GM19240 (cell line): ENCODE results near the gene MPRIP.

Source experiments
- DNase-seq: peaks from one replicate; pipeline ENCODE4 v3.0.0; 2011; ENCODE audit warnings: low spot score; ENCODE audit not compliant: insufficient read length

Gene MPRIP

DNA sequence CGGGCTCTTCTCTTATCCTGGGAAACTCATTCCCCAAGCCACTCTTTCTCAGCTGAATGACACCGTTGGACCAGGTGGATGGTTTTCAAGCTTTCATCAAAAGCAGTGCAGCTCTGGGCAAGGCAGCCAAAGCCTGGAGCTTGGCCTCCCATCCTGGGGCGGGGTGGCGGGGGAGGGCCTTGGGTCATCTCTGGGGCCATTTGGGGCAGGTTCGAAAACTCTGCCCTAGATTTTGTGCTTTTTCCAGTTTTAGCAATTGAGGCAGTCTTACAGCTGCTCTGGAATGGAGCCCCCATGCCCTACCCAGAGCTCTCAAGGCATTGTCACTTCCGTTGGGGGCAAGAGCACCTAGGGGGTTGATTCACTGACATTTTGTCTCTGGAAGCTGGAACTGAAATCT, 9.1 kb downstream of the MPRIP start:
- no peak for DNase-seq

DNA sequence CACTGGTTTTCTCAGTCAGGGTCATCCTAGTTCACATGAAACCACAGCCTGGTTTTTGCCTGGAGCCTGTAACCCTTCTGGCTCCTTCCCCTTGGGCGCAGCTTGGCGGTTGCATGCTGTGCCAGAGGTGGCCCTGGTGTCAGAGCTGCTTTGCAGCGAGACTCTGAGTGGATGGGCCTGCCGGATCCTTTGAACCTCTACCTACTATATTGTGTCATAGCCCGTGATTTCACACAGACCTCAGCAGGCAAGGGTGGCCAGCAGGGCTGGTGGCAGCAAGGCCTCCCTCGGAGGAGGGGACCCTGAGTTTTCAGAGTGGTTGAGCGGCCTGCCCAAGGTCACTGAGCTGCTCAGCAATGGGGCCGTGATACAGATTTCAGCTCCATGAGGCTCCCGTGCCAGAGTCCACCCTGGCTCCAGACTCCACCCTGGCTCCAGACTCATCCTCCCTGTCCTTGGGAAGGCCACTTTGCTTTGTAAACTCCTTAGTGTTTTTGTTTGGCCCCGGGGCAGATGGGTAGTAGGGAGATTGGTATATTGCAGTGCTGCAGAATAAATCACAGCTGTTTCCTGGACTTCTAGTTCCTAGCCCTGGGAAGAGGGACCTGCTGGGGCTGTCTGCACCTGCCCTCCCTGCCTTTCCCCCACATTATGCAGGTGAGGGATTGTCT, 9.7 kb downstream of the MPRIP start:
- no peak for DNase-seq

DNA sequence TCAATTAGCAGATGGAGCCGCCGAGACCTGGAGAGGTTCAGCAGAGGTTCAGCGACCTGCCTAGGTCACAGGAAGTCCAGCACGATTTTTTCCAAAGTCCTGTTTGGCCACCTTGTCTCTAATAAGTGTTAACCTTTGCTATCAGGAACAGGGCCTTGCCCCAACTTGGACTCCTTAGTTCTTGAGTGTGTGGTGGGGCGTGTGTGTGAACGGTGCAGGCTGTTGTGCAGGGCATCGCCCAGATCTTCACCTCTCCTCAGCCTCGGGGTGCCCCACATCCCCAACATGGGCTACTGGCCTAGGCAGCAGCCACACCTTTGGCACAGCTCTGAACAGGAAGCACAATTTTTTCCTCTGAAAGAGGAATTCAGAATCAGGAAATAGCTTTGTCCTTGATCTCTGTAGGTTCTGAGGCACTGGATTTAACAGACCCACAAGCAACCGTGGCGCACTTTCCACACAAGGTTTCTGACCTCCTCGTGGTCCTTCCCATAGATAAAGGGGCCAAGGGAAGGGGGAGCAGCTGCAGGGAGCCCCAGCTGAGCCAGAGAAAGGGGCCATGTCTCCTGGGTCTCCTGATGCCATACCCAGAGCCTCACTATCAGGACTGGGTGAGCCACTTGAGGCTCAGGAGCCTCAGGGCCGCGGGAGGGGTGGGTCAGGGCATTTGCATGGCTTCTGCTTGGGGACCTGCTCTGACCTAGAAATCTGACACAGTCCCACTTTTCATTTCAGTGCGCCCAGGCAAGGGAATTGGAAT, 10.4 kb downstream of the MPRIP start:
- DNase-seq = no peak

DNA sequence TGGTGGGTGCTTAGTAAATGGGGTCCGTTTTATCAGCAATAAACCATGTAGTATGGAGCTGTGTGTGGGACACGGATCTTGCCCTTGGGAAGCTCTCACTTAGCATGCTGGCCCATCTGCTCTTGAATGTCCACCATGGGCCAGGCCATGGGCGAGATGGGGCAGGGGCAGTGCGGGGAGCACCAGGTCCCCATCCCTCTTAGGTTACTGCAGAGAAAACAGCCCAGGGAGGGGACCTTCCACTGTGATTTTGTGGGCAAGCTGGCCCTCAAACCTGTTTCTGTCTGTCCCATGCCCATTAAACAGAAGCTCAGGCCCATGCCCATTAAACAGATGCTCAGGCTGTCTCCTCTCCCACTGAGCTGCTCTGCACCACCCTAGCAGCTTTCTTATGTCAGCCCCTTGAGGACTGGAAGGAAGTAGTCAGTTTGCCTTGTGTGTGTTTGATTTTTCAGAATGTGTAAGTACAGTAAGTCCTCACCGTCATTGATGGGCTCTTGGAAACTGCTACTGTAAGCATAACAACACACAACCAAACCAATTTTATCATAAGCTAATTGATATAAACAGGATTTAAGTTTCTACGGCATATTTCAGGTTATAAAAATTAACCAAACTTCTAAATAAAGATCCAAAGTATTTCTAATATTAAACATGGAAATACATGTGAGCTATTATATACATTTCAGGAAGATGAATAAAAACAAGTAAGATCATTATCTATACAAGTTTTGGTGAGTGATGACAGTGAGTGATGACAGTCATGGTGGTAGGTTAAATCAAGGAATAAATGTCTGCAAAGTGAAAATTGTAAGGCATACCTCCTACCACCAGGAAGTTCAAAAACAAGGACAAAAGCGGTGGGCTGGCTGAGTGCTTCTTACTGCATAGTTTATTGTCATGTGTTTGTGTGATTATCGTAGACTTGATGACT, 11.5 kb downstream of the MPRIP start:
- DNase-seq = no peak

DNA sequence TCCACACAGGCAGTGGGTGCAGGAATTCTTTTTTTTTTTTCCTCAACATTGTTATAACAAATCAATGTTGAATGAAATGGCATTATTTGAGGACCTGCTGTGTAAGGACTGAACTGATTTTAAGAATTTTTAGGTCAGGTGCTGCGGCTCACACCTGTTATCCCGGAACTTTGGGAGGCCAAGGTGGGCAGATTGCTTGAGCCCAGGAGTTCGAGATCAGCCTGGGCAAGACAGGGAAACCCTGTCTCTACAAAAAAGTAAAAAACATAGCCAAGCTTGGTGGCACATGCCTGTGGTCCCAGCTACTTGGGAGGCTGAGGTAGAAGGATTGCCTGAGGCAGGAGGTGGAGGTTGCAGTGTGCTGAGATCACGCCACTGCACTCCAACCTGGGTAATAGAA, 12.4 kb downstream of the MPRIP start:
- no peak for DNase-seq

DNA sequence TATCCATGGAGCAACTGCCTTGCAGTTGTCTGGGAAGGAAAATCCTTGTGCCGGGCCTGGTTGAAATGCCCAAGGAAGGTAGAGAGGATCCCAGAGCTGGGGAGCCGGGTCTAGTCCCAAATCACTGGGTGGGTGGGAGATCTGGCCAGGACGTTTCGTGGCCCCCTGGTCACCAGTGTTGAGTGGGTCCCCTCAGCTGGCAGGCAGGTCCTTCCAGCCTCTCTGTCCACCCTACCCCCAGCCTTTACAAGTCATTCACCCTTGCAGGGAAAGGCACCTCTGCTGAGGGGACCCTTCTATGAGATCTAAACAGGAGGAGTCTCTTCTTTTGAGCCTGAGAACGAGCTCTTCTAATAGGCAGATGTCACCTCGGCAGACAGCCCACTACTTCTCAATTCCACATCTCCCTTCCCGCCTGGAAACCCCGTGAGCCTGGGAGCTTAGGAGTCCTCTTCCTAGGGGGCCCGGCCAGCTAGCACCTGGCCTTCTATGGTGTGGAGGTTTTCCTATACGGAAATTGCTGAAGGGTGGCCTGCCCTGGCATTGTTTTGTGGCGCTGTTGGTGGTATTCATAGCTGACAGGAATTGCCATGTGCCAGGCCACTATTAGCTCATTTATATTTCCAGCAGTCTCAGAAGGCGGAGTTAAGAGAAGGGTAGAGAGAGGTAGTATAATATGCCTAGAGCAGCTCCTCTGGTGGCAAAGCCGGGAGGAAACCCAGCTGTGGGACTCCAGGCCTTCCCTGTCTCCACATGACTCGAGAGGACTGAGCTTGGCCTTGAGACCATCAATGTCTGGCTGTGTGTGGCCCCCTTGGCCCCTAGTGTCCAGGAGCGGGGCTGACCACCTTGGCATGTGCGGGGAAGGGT, 13.3 kb downstream of the MPRIP start:
- DNase-seq = no peak

DNA sequence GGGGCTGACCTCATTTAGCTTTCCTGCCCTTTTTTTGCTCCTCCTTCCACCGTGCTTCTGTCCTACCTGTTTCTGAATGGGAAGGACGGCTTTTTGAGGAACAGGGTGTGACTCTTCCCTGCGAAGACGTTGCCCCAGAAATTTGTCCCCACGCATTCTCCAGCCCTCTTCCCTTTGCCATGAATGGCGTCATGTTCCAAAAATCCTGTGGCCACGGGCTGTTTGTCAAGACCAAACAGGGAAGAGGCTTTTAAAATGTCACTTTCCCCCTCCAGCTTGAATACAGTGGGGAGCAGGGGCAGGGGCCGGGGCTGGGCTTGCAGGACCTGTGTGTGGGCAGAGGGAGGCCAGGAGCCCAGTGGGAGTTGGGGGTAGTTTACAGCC, 13.9 kb downstream of the MPRIP start:
- no peak for DNase-seq

DNA sequence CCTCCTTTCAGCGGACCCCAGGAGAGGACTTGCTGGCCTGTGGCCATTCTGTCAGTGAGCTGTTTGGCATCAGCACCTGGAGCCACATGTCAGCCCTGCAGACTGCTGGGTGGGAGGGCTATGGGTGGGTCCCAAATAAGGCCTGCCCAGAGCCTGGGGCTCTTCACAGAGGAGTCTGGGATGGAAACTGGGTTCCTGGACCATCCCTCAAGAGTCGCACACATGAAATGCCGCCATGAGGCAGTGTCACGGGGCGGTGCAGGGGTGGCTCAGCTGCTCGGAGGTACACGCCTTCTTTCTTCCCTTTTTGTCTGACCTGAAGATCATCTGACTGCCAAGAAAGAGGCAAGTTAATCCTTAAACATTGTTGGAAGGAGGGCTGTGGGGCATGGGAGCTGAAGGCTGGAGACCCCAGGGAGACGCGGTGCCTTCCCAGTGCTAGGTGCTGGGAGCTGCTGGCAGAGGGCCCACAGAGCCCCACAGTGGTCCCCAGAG, 14.8 kb downstream of the MPRIP start:
- DNase-seq = no peak

DNA sequence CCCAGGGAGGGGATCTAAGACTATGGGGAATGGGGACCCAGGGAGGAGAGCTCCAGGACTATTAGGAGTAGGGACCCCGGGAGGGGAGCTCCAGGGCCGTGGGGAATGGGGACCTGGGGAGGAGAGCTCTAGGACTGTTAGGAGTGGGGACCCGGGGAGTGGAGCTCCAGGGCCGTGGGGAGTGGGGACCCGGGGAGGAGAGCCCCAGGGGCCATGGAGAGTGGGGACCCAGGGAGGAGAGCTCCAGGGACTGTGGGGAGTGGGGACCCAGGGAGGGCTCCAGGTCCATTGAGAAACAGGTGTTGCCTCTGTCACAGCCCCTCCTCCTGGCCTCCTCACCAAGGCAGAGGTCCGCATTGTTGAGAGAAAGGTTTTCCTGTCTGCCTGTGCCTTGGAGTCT, 16.0 kb downstream of the MPRIP start:
- DNase-seq = no peak

DNA sequence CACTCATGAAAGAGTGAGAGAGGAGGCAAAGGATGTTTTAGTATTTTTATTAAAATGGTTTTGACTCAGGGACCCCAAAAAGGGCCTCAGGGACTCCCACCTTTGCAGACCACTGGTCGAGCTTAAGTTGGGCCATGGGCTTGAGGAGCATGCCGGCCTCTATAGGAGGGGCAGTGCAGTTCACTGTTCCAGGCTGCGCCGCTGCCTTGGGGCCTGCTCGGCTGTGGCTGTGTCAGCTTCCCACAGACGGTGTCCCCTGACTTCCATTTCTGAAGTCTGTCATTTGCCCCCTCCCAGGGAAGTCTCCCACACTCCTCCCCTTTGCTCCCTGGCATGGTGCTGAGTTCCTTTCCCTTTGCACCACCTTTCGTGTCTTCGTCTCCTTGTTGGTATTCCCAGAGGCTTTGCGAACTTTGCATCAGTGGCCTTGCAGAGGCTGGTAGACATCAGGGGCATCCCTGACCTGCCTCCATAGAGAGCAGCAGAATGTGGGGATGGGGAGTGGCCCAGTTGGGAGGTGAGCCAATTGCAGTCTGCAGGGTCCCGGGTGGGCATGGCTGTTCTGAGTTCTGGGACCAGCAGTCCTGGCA, 17.1 kb downstream of the MPRIP start:
- DNase-seq = no peak

DNA sequence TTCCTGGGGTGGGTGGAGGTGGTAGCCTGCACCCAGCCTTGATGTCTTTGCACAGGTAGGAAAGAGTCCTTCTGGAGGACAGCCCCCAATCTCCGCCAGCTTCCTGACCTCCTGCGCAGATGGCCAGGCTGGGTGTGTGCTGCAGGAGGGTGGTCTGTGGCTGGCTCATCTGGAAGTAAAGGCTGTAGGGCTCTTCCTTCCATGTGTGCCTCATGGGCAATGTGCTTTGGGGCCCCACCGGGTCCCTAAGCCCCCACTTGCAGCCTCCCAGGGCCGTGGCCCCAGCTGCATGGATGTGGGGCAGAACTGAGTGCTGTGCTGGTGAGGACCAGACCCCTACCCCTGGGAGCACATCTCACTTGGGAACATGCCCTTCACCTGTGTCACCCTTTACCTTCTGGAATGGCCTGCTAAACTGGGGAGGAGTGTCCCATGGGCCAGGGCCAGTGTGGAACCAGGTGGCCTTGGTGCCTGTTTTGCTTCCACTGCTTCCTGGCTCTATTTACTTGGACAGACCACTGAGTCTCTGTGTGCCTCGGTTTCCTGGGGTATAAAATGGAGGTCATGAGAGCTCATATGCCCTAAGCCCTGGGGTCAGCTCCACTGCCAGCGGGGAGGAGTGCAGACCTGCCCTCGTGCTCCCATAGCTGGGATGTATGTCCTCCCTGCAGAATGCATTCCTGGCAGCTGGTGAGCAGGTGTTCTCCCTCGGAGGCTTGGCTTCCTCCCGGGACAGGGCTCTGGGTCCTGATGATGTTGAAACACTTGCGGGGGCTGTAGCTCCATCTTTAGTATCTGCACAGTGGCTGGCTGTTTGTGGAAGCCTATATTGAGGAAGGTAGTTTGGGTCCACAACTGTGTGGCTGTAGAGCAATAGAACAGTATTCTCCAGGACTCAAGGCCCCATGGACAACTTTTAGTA, 18.0 kb downstream of the MPRIP start:
- DNase-seq = no peak

DNA sequence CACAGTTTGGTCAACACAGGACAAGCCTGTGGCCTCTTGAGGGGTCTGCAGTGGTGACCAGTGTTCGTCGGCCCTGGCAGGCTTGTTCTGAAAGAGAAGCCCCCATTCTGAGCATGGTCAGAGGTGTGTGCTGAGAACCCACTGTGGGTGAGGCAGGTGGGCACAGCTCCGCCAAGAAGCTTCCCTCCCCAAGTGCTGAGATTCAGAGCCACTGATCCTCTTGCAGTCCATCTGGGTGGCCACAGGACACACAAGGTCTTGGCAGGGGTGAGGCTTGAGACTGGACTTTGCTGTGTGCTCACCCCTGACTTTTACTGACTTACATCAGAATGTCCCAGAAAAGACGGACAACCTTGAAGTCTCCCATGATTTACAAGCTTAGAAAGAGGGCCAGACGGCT, 18.7 kb downstream of the MPRIP start:
- DNase-seq = no peak

DNA sequence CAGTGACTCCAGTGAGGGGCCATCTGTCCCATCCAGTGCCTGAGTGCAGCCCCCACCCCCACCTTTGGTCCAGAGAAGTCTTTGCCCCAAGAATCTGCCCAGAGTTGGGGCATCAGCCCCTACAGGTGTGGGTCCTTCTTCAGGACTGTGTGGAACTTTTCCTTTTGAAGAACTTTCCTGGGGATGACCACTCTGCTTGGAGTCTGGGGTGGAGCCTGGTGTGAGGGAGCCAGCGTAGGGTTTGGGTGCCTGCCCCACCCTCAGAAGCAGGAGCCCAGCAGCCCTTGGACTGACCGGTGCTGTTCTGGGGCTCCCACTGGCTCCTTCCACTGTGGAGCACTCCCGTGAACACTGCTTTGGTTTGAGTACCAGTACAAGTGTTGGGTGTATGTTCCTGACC, 19.3 kb downstream of the MPRIP start:
- no peak for DNase-seq

DNA sequence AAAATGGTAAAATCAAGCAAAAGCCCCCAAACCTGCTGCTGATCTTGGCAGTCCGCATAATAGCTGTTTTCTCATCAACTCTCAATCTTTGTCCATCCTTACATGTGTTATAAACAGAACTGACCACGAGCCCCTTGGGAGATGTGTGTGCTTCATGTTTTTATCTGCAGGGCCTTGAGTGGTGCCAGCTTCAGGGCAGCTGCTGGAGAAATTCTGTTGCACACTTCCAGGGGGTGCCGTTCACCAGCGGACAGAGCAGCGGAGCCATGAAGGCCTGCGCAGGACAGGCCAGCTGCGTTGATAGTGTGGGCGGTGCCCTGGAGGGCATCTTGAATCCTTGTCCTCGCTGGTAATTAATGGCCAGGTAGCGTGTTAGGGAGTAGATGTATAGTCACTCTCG, 20.1 kb downstream of the MPRIP start:
- no peak for DNase-seq

DNA sequence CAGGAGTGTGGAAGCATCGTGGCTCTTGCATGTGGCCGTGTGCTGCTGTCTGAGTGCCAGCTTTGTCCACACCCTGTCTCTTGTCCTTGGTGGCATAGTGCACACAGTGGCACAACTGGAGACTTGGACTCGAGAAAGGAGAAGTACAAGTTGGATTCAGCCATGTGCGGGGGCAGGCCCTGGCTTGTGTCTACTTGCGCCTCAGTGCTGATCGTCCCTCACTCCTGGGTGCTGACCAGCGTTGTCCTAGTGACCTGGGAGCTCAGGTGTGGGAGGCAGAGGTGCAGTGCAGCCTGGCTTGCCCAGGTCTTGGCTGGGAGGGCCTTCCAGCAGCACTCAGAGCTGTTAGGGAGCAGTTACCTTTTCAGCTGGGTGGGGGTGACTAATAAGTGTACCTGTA, 20.6 kb downstream of the MPRIP start:
- DNase-seq = no peak

DNA sequence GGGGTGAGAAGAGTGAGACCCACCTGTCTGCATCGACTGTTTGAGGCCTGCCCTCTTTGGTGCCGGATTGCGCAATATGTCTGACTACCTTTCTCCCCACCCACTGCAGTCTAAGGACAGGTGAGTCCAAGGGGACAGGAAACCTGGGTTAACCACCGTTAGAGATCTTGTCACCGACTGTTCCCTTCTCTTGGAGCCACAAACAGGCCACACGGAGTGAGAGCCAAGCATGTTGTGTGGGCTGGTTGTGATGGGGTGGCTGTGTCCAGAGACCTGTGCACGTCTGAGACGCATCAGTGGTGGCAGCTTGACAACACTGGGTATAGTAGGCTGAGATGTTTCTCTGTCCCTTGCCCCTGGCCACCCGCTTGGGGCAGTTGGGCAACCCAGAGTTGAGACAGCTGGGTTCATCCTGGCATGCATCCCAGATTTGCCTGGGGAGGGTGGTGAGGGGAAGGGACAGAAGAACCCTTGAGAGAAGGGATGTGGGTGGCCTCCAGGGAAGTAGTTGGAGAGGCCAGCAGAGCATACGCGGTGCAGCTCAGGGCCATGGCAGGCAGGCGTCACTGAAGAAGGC, 21.4 kb downstream of the MPRIP start:
- DNase-seq = no peak

DNA sequence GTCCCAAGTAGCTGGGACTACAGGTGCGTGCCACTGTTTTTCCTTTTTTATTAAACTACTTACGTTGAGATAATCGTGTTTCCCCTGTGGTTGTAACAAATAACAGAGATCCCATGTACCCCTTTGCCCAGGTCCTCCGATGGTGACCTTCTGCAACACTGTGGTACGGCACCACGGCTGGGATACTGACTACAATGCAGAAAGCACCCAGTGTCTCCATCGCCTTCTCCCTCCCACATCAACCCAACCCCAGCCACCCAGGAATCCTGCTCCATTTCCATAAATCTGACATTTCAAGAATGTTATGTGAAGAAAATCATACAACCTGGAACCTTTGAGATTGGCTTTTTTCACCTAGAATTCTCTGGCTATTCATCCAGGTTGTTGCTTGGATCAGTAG, 22.1 kb downstream of the MPRIP start:
- DNase-seq = no peak

DNA sequence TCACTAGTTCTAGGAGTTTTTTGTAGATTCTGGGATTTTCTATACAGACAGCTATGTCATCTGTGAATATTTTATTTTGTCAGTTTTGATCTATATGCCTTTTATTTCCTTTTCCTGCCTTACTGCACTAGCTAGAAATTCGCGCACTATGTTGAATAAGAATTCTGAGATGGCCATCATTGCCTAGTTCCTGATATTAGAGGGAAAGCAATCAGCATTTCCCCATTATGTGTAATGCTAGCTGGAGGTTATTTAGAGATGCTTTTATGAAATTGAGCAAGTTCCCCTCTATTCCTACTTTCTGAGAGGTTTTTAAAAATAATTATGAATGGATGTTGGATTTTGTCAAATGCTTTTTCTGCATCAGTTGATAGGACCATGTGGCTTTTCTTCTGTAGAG, 23.8 kb downstream of the MPRIP start:
- no peak for DNase-seq

DNA sequence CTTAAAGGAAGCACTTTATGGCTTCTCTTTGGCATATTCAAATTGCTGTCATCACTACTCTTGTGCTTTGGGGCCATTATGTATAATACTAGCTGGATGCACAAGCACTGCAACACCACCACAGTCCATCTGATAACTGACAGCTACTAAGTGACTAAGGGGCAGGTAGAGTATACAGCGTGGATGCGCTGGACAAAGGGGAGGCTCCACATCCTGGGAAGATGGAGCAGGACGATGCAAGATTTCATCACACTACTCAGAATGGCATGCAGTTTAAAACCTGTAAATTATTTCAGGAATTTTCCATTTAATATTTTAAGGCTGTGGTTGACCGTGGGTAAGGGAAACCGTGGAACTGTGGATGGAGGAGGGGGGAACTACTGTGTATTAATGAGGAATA, 25.0 kb downstream of the MPRIP start:
- no peak for DNase-seq
